HT-29 (cell line): ENCODE results near the gene POLR1A. TPM values are rescaled to one million over a fixed set of nuclear protein-coding genes. Genes with fewer than 3 reads are reported as not detected.

Experiments
- DNase-seq: peaks from one replicate; pipeline ENCODE4 v3.0.0-alpha.2; 2015; ENCODE audit warnings: low spot score
- total RNA-seq: library from RNA; depleted of rRNA; stranded (reverse); fragments of >200 nt; shearing (Covaris generic); gene quantifications from 2 replicates; pipeline ENCODE4 v1.2.3, GENCODE V29; 2014

Gene POLR1A
- total RNA-seq, 1 experiment from 2014 or later = 23.8 TPM

- no peak for DNase-seq
Measured at GRCh38 chr2:86038291-86039081, 67.2 kb downstream of the POLR1A start.

- no peak for DNase-seq
Measured at GRCh38 chr2:86037795-86038192, 67.9 kb downstream of the POLR1A start.

GRCh38 chr2:86037141-86037794 lies 68.4 kb downstream of the POLR1A start:
- no peak for DNase-seq

GRCh38 chr2:86036669-86037138 lies 69.0 kb downstream of the POLR1A start:
- DNase-seq = no peak

- no peak for DNase-seq
Measured at GRCh38 chr2:86035883-86036668, 69.6 kb downstream of the POLR1A start.

GRCh38 chr2:86035376-86035882 lies 70.3 kb downstream of the POLR1A start:
- DNase-seq = no peak

- no peak for DNase-seq
Measured at GRCh38 chr2:86033751-86034692, 71.7 kb downstream of the POLR1A start.

- DNase-seq = no peak
Measured at GRCh38 chr2:86032861-86033595, 72.7 kb downstream of the POLR1A start.

- no peak for DNase-seq
Measured at GRCh38 chr2:86031606-86032005, 74.1 kb downstream of the POLR1A start.

- no peak for DNase-seq
Measured at GRCh38 chr2:86031151-86031550, 74.5 kb downstream of the POLR1A start.

- DNase-seq = no peak
Measured at GRCh38 chr2:86029873-86030272, 75.8 kb downstream of the POLR1A start.

- DNase-seq = no peak
Measured at GRCh38 chr2:86028766-86029381, 76.8 kb downstream of the POLR1A start.

GRCh38 chr2:86027922-86028765 lies 77.5 kb downstream of the POLR1A start:
- no peak for DNase-seq

- DNase-seq = no peak
Measured at GRCh38 chr2:86027196-86027921, 78.3 kb downstream of the POLR1A start.

- DNase-seq = no peak
Measured at GRCh38 chr2:86026744-86027065, 79.0 kb downstream of the POLR1A start.

- no peak for DNase-seq
Measured at GRCh38 chr2:86025976-86026743, 79.5 kb downstream of the POLR1A start.

- no peak for DNase-seq
Measured at GRCh38 chr2:86025229-86025820, 80.4 kb downstream of the POLR1A start.
